Measurements from ENCODE around the gene LAMB1.
A peak's percentile ranks its signal among the peaks of the same experiment; 100 is the strongest.

LAMB1 gene

GRCh38 chr7:107946451-107946850 is 56.5 kb downstream of the LAMB1 start:
- ATAC-seq (replicated peaks) (no peak), DNase-seq (no peak)
- peaks cover 4 to 8% of the 10 kb centered on the region in 2 donors for H3K36me3 Mint-ChIP-seq
- H3K9me3 Mint-ChIP-seq: no peaks in the 10 kb centered on the region
- H3K27me3 Mint-ChIP-seq: no peaks in the 10 kb centered on the region
- H3K27ac Mint-ChIP-seq: no peak overlapping the region
- no peaks in the 10 kb centered on the region for H3K4me1 Mint-ChIP-seq
- H3K4me3 Mint-ChIP-seq: no peak overlapping the region

- Mint-ChIP-seq H3K27me3 (no peaks in the 10 kb centered on the region), H3K4me1 (no peaks in the 10 kb centered on the region), H3K4me3 (no peak overlapping the region), H3K27ac (no peak overlapping the region), H3K9me3 (no peaks in the 10 kb centered on the region), H3K36me3 (peaks cover 4 to 11% of the 10 kb centered on the region in 2 donors)
- ATAC-seq (replicated peaks) (no peak), DNase-seq (no peak)
These were observed 57.6 kb downstream of the LAMB1 start for GRCh38 chr7:107945332-107945731.

DNA sequence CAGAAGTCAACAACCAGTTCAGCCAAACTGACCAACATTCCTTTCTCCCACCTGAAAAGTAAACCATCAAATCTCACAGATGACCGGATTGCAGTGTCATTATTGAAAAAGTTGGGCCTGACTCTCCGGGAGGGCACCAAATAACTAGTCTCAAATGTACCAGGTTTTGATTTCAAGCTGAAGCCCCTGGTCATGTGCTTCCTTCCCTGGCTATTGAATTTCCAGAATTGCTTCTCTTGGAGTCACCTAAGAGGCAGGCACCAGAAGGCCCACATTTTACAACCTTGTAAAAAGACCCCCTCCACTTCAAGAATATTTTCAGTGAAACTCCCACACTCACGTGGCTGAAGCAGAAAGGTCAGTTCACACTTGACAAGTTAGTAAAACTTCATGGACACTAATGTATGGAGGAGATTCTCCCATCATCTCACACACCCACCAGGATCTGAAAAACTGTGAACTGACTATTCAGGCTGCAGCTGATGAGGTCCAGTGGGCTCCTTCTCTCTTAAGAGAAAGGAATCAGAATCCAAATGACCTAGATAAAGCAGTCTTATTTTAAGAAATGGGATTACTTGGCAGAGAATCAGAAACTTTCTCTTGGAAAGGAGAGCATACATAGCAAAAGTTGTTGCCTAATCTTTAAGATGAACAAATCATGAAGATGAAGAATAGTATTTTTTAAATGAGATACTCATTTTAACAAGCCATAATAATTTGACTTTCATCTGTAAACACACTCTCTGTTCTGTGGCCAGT is 58.4 kb downstream of the LAMB1 start:
- no peaks in the 10 kb centered on the region for H3K27me3 Mint-ChIP-seq
- H3K36me3 Mint-ChIP-seq: peaks cover 10 to 18% of the 10 kb centered on the region in 2 donors
- ATAC-seq (replicated peaks) (no peak), DNase-seq (no peak)
- no peaks in the 10 kb centered on the region for H3K9me3 Mint-ChIP-seq
- H3K27ac Mint-ChIP-seq: no peak overlapping the region
- no peak overlapping the region for H3K4me3 Mint-ChIP-seq
- no peaks in the 10 kb centered on the region for H3K4me1 Mint-ChIP-seq

DNA sequence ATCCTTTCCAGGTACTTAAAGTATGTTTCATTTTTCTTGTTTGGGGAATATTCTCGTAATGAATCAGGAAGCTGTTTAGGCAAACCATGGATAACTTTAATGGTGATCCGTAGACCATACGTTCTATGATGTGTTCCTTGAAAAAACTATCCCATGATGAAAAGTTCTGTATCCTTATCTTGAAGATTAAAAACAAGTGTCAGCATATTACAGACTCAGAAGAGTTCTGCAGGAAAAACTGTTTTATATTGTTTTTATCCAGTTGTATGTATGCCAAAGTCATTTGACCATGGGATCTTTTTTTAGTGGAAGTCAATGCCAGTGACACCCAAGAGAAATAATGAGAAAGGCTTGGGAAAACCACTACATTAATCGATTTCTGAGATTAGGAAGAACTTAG is 59.9 kb downstream of the LAMB1 start:
- Mint-ChIP-seq H3K27me3 (no peaks in the 10 kb centered on the region), H3K4me1 (no peaks in the 10 kb centered on the region), H3K36me3 (peaks cover 11 to 24% of the 10 kb centered on the region in 2 donors), H3K27ac (no peak overlapping the region), H3K4me3 (no peak overlapping the region), H3K9me3 (no peaks in the 10 kb centered on the region)
- DNase-seq: no peak
- ATAC-seq (replicated peaks): no peak

DNA sequence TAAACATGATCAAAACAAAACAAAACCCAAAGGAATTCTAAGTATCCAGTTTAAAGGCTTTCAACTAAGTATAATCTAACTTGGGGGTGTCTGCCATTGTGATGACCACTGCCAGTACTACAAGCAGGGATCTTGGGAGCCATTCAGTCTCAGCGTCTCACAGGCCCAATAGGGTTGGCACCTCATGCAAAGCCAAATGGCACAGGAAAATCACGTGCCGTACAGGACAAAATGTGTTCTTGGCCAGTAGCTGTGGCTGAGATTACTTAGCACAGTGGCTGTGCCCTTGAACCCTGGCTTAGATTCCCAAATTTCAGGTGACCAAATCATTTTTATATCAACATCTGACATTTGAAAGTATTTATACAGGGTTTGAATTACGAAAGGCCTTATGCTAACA is 62.0 kb downstream of the LAMB1 start:
- H3K4me3 Mint-ChIP-seq: no peak overlapping the region
- ATAC-seq (replicated peaks) (no peak), DNase-seq (no peak)
- peaks cover 11 to 24% of the 10 kb centered on the region in 2 donors for H3K36me3 Mint-ChIP-seq
- no peak overlapping the region for H3K27ac Mint-ChIP-seq
- no peaks in the 10 kb centered on the region for H3K4me1 Mint-ChIP-seq
- no peaks in the 10 kb centered on the region for H3K27me3 Mint-ChIP-seq
- H3K9me3 Mint-ChIP-seq: no peaks in the 10 kb centered on the region

DNA sequence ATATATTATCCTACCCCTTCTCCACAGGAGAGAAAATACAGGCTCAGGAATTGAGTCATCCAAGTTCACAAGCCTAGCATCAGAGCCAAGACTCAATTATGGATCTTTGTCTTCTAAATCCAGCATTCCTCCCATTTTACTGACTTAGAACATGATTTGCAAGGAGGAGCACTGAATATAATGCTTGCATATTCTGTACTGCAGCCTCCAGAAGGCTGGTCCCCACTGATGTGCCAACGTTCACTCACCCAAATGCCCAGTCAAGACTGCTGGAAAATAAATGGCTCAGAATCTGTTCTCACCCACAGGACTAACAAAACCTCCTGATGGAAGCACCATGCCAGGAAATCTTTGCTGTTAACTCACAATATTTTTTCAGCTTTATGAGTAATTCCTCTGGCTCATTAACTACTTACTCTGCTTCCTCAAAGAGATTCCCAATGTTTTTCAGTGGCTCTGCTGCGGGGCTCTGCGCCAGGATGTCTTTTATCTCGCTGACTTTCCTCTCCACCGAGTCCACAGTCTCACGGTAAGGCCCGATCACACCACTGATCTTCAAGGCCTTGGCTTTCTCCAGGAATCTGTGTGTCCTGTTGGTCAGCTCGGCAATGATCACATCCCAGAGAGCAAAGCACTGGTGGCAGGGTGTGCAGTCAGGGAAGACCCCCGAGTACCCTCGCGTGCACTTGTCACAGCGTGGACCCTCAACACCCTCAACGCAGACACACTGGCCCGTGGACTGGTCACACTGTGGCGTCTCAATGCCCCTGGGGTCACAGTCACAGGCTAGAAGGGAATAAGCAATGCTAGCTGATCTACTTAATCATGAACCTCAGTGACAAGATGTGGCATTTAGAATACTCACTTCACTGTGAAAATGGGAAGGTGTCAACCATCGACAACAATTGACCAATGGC is 63.1 kb downstream of the LAMB1 start:
- Mint-ChIP-seq H3K4me1 (no peaks in the 10 kb centered on the region), H3K9me3 (no peaks in the 10 kb centered on the region), H3K4me3 (no peak overlapping the region), H3K27ac (no peak overlapping the region), H3K27me3 (no peaks in the 10 kb centered on the region), H3K36me3 (peaks cover 11 to 26% of the 10 kb centered on the region in 2 donors)
- no peak for ATAC-seq (replicated peaks)
- DNase-seq: no peak

GRCh38 chr7:107938456-107939250 is 64.3 kb downstream of the LAMB1 start:
- H3K9me3 Mint-ChIP-seq: no peaks in the 10 kb centered on the region
- peaks cover 12 to 26% of the 10 kb centered on the region in 2 donors for H3K36me3 Mint-ChIP-seq
- no peak overlapping the region for H3K4me3 Mint-ChIP-seq
- no peaks in the 10 kb centered on the region for H3K4me1 Mint-ChIP-seq
- no peak overlapping the region for H3K27ac Mint-ChIP-seq
- H3K27me3 Mint-ChIP-seq: no peaks in the 10 kb centered on the region
- DNase-seq (no peak), ATAC-seq (replicated peaks) (no peak)

- Mint-ChIP-seq H3K27ac (no peak overlapping the region), H3K4me3 (no peak overlapping the region), H3K27me3 (no peaks in the 10 kb centered on the region), H3K36me3 (peaks cover 15 to 27% of the 10 kb centered on the region in 2 donors), H3K4me1 (no peaks in the 10 kb centered on the region), H3K9me3 (no peaks in the 10 kb centered on the region)
- DNase-seq (no peak), ATAC-seq (replicated peaks) (no peak)
These were observed 65.4 kb downstream of the LAMB1 start for GRCh38 chr7:107937531-107937930.

DNA sequence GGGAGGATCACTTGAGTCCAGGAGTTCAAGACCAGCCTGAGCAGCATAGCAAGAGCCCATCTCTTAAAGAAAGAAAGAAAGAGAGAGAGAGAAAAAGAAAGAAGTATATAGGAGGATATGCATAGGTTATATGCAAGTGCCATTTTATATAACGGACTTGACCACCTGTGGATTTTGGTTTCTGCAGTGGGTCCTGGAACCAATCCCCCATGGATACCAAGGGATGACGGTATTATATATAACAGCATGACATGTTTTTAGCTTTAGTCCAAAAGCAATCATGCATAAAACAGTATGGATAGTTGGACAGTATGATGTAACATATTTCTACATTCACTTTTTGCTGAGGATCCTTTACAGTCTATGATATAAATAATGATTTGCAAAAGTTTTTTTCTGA is 66.6 kb downstream of the LAMB1 start:
- Mint-ChIP-seq H3K36me3 (peaks cover 17 to 27% of the 10 kb centered on the region in 2 donors), H3K27ac (peak overlapping the region; percentile 4), H3K4me3 (no peak overlapping the region), H3K27me3 (no peaks in the 10 kb centered on the region), H3K4me1 (no peaks in the 10 kb centered on the region), H3K9me3 (no peaks in the 10 kb centered on the region)
- ATAC-seq (replicated peaks) (no peak), DNase-seq (no peak)

DNA sequence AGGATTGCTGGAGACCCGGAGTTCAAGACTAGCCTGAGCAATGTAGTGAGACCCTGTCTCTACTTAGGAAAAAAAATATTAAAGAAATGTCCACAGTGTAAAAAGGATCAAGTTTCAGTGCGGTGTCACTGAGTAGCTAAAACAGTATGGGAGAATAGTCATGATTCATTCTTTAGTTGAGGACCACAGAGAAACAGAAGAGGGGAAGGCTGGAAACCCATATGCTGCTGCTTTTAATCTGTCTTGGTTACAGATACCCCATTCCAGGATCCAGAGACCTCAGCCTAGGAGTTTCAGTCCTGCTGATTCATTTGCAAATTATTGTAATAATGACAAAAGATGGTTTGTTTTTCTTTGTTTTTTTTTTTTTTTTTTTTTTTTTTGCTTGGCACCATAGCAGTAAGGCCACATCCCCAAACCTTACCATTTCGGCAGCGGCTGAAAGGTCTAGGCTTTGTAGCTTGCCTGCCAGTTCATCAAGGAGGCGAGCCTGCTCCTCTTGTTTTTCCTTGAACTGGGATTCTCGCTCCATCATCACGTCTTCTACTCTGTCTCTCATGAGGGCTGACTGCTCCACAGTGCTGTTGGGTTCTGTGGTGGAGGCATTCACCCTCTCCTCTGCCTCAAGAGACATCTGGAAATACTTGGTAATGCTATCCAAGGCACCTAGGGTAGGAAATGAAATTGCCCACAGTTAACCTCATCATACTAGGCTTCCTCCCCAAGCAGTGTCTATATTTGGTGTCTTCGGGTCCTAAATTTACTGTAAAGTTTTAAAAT is 67.8 kb downstream of the LAMB1 start:
- no peak overlapping the region for H3K4me3 Mint-ChIP-seq
- H3K9me3 Mint-ChIP-seq: no peaks in the 10 kb centered on the region
- peak overlapping the region; percentile 86 for H3K27ac Mint-ChIP-seq
- DNase-seq (no peak), ATAC-seq (replicated peaks) (no peak)
- H3K4me1 Mint-ChIP-seq: no peaks in the 10 kb centered on the region
- H3K36me3 Mint-ChIP-seq: peaks cover 17 to 22% of the 10 kb centered on the region in 2 donors
- H3K27me3 Mint-ChIP-seq: no peaks in the 10 kb centered on the region

DNA sequence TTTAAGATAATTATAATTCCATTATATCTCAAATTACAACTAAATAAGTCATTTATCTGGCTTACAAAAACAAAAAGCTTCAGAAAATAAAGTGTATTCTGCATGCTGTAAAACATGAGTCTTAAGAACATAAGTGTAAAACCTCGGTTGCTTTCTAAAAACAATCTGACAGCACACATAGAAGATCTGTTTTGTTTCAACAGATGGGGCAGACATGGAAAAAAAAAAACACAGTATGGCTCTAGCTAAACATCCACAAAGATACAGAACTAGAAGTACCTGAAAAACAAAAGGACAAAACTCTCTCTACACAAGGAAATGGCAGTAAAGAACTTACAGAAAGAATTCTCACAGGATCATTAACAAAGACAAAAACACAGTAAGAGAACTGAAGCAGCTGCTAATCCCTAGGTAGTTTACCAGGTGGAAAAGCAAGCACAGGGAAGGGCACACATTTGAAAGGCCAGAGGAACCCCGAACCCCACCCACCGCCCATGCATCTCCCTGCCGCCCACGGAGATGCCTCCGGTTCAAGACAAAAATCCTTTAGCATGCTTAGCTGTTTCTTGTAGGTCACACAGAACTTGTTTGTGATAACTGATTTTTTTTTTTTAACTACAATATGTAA is 69.5 kb downstream of the LAMB1 start:
- H3K27ac Mint-ChIP-seq: peak overlapping the region; percentile 20
- H3K4me1 Mint-ChIP-seq: peaks cover 0 to 2% of the 10 kb centered on the region in 2 donors
- H3K36me3 Mint-ChIP-seq: peaks cover 19 to 24% of the 10 kb centered on the region in 2 donors
- ATAC-seq (replicated peaks) (no peak), DNase-seq (no peak)
- H3K27me3 Mint-ChIP-seq: no peaks in the 10 kb centered on the region
- H3K9me3 Mint-ChIP-seq: no peaks in the 10 kb centered on the region
- H3K4me3 Mint-ChIP-seq: no peak overlapping the region

- peaks cover 19 to 26% of the 10 kb centered on the region in 2 donors for H3K36me3 Mint-ChIP-seq
- peaks cover 0 to 2% of the 10 kb centered on the region in 2 donors for H3K4me1 Mint-ChIP-seq
- no peak overlapping the region for H3K4me3 Mint-ChIP-seq
- ATAC-seq (replicated peaks) (no peak), DNase-seq (no peak)
- no peaks in the 10 kb centered on the region for H3K27me3 Mint-ChIP-seq
- no peak overlapping the region for H3K27ac Mint-ChIP-seq
- no peaks in the 10 kb centered on the region for H3K9me3 Mint-ChIP-seq
These were observed 70.2 kb downstream of the LAMB1 start for GRCh38 chr7:107932805-107933204.

- DNase-seq (no peak), ATAC-seq (replicated peaks) (no peak)
- no peaks in the 10 kb centered on the region for H3K27me3 Mint-ChIP-seq
- H3K9me3 Mint-ChIP-seq: no peaks in the 10 kb centered on the region
- no peak overlapping the region for H3K27ac Mint-ChIP-seq
- H3K4me3 Mint-ChIP-seq: no peak overlapping the region
- H3K36me3 Mint-ChIP-seq: peaks cover 25 to 31% of the 10 kb centered on the region in 2 donors
- H3K4me1 Mint-ChIP-seq: peaks cover 0 to 2% of the 10 kb centered on the region in 2 donors
These were observed 71.0 kb downstream of the LAMB1 start for GRCh38 chr7:107931740-107932515.
